H1 (cell line): ENCODE data around the gene ITPR1. TPM values are rescaled to one million over a fixed set of nuclear protein-coding genes. Genes with fewer than 3 reads are reported as not detected.

Experiments
- CTCF ChIA-PET: fragments of 300-600 bp; sonication (Branson Sonifier 250); formaldehyde crosslinking; loops from one replicate; lab custom pipeline; 2021; ENCODE audit not compliant: partially characterized antibody; lab: Charles Lee
- POLR2A ChIA-PET: fragments of 300-600 bp; sonication (Branson Sonifier 250); formaldehyde crosslinking; loops from one replicate; lab custom pipeline; 2021; ENCODE audit warnings: inconsistent platforms; ENCODE audit not compliant: partially characterized antibody; lab: Charles Lee
- DNase-seq, 2 experiments: peaks; one replicate each; pipeline versions ENCODE4 v3.0.0 to v3.0.0-alpha.2; 2010 to 2022; ENCODE audit warnings: low spot score in 2 of 2, low read depth in 1 of 2, mixed read lengths in 1 of 2
- FAIRE-seq: peaks from 2 replicates; lab custom pipeline; 2011; peaks lifted over from hg19 to GRCh38; lab: Jason Lieb, UNC
- H2AFZ ChIP-seq: 2 replicates; pipeline ENCODE4 v1.8.1; 2012; ENCODE audit warnings: low read length, inconsistent platforms
- H2AK5ac ChIP-seq: 2 replicates; pipeline ENCODE4 v1.6.1; 2013; ENCODE audit warnings: low read depth, low read length
- H2BK120ac ChIP-seq: replicated peaks from 2 replicates; pipeline ENCODE3; 2013; ENCODE audit warnings: low read depth, low read length, inconsistent platforms
- H2BK12ac ChIP-seq: 2 replicates; pipeline ENCODE4 v1.6.1; 2013; ENCODE audit warnings: low read depth, low read length
- H2BK15ac ChIP-seq: 2 replicates; pipeline ENCODE4 v1.6.1; 2013; ENCODE audit warnings: low read length
- H2BK20ac ChIP-seq: 2 replicates; pipeline ENCODE4 v1.6.1; 2013; ENCODE audit warnings: low read length
- H2BK5ac ChIP-seq: 2 replicates; pipeline ENCODE4 v1.6.1; 2013; ENCODE audit warnings: low read depth, low read length
- H3K14ac ChIP-seq: 2 replicates; pipeline ENCODE4 v1.6.1; 2013; ENCODE audit warnings: inconsistent platforms; ENCODE audit not compliant: insufficient read length
- H3K18ac ChIP-seq: 2 replicates; pipeline ENCODE4 v1.6.1; 2013; ENCODE audit warnings: low read length; ENCODE audit errors: extremely low read depth
- H3K23ac ChIP-seq: 2 replicates; pipeline ENCODE4 v1.6.1; 2013; ENCODE audit warnings: inconsistent platforms; ENCODE audit not compliant: insufficient read length
- H3K23me2 ChIP-seq: 2 replicates; pipeline ENCODE4 v1.6.1; 2013; ENCODE audit warnings: low read depth, low read length
- H3K27ac ChIP-seq: 2 replicates; pipeline ENCODE4 v1.6.1; 2011; ENCODE audit warnings: low read depth, low read length, inconsistent platforms
- H3K27me3 ChIP-seq, 4 experiments: replicated peaks in 1 of 4; 1 replicate in 1 of 4; 2 replicates in 3 of 4; pipeline versions ENCODE4 v1.6.1 to v1.8.1; 2011 to 2013; ENCODE audit warnings: low read length in 3 of 4, mild to moderate bottlenecking in 3 of 4, inconsistent platforms in 2 of 4, mixed read lengths in 2 of 4, moderate library complexity in 1 of 4; ENCODE audit not compliant: control insufficient read depth in 3 of 4, insufficient read depth in 3 of 4; ENCODE audit errors: extremely low read depth in 1 of 4
- H3K36me3 ChIP-seq, 4 experiments: 2 replicates each; pipeline versions ENCODE4 v1.6.1 to v1.8.1; 2011 to 2013; ENCODE audit warnings: mild to moderate bottlenecking in 4 of 4, low read length in 3 of 4, moderate library complexity in 2 of 4, control low read depth in 1 of 4, inconsistent platforms in 1 of 4; ENCODE audit not compliant: insufficient read depth in 4 of 4, control insufficient read depth in 2 of 4
- H3K4ac ChIP-seq: replicated peaks from 2 replicates; pipeline ENCODE3; 2013; ENCODE audit warnings: low read length, low read depth, mixed read lengths, inconsistent platforms; ENCODE audit not compliant: insufficient read length
- H3K4me1 ChIP-seq, 4 experiments: replicated peaks in 1 of 4; 1 replicate in 1 of 4; 2 replicates in 3 of 4; pipeline versions ENCODE4 v1.6.1 to v1.8.1; 2011 to 2013; ENCODE audit warnings: low read length in 3 of 4, inconsistent platforms in 2 of 4, mixed read lengths in 1 of 4; ENCODE audit not compliant: insufficient read depth in 4 of 4, control insufficient read depth in 3 of 4
- H3K4me2 ChIP-seq, 2 experiments: 2 replicates each; pipeline versions ENCODE4 v1.6.1 to v1.8.1; 2011 to 2013; ENCODE audit warnings: low read depth in 2 of 2, low read length in 2 of 2, control low read depth in 1 of 2, inconsistent platforms in 1 of 2, mild to moderate bottlenecking in 1 of 2; ENCODE audit not compliant: insufficient read depth in 1 of 2
- H3K4me3 ChIP-seq, 4 experiments: fragments of 200-600, 300-600 bp in 1 of 4; sonication (generic), shearing (Covaris generic), sonication (Bioruptor Twin) in 1 of 4; 2 replicates each; pipeline versions ENCODE4 v1.5.1 to v1.8.1; 2011 to 2016; ENCODE audit warnings: low read length in 4 of 4, low read depth in 3 of 4, control low read depth in 2 of 4, inconsistent platforms in 2 of 4, mild to moderate bottlenecking in 2 of 4, mixed read lengths in 1 of 4, moderate library complexity in 1 of 4; ENCODE audit not compliant: insufficient read depth in 2 of 4; ENCODE audit errors: extremely low read depth in 1 of 4
- H3K56ac ChIP-seq: replicated peaks from 2 replicates; pipeline ENCODE3; 2013; ENCODE audit warnings: low read depth, mild to moderate bottlenecking, mixed read lengths, low read length, inconsistent platforms; ENCODE audit not compliant: insufficient read length
- H3K79me1 ChIP-seq: 2 replicates; pipeline ENCODE4 v1.6.1; 2013; ENCODE audit warnings: low read depth, low read length, control low read depth
- H3K79me2 ChIP-seq, 2 experiments: 2 replicates each; pipeline versions ENCODE4 v1.6.1 to v1.8.1; 2012 to 2013; ENCODE audit warnings: low read length in 2 of 2, mild to moderate bottlenecking in 2 of 2, inconsistent platforms in 1 of 2; ENCODE audit not compliant: insufficient read depth in 2 of 2, control insufficient read depth in 1 of 2
- H3K9ac ChIP-seq, 4 experiments: replicated peaks in 1 of 4; 1 replicate in 1 of 4; 2 replicates in 3 of 4; pipeline versions ENCODE4 v1.6.1 to v1.8.1; 2011 to 2013; ENCODE audit warnings: low read depth in 3 of 4, low read length in 3 of 4, control low read depth in 2 of 4, mild to moderate bottlenecking in 2 of 4, moderate library complexity in 2 of 4, inconsistent platforms in 1 of 4; ENCODE audit errors: extremely low read depth in 1 of 4
- H3K9me3 ChIP-seq, 2 experiments: 2 replicates each; pipeline versions ENCODE4 v1.6.1 to v1.8.1; 2012 to 2013; ENCODE audit warnings: mild to moderate bottlenecking in 2 of 2, moderate library complexity in 2 of 2, control low read depth in 1 of 2, inconsistent platforms in 1 of 2, low read depth in 1 of 2, low read length in 1 of 2, mixed read lengths in 1 of 2; ENCODE audit not compliant: insufficient read depth in 2 of 2
- H4K20me1 ChIP-seq, 2 experiments: replicated peaks in 1 of 2; 2 replicates each; pipeline versions ENCODE3 to v1.8.1; 2011 to 2013; ENCODE audit warnings: inconsistent platforms in 2 of 2, low read length in 2 of 2, mild to moderate bottlenecking in 1 of 2; ENCODE audit not compliant: insufficient read depth in 2 of 2, control insufficient read depth in 1 of 2
- H4K5ac ChIP-seq: 2 replicates; pipeline ENCODE4 v1.6.1; 2013; ENCODE audit warnings: low read length, low read depth, mixed read lengths, inconsistent platforms; ENCODE audit not compliant: insufficient read length
- H4K8ac ChIP-seq: 2 replicates; pipeline ENCODE4 v1.8.0; 2013; ENCODE audit warnings: mild to moderate bottlenecking, moderate library complexity, low read length, inconsistent platforms; ENCODE audit not compliant: insufficient read depth; ENCODE audit errors: extremely low read depth
- H4K91ac ChIP-seq: replicated peaks from 2 replicates; pipeline ENCODE3; 2013; ENCODE audit warnings: low read length, mixed read lengths, inconsistent platforms; ENCODE audit not compliant: insufficient read length
- EZH2 ChIP-seq: fragments of 200-600 bp; sonication (generic); IDR thresholded peaks from 2 replicates; pipeline ENCODE4 v1.7.1; 2012; ENCODE audit warnings: low read depth, mild to moderate bottlenecking, moderate library complexity, low read length, inconsistent platforms; ENCODE audit not compliant: severe bottlenecking
- WGBS, 2 experiments: shearing (Covaris generic) in 1 of 2; methylation state at CpG; one replicate each; pipeline versions ENCODE4 v1.1.6 to v1.1.7; 2013 to 2015; ENCODE audit warnings: low lambda C conversion rate in 2 of 2, mixed read lengths in 2 of 2, inconsistent platforms in 1 of 2, low coverage in 1 of 2, missing lambda C conversion rate in 1 of 2; ENCODE audit not compliant: insufficient replicate concordance in 2 of 2, insufficient coverage in 1 of 2, insufficient read length in 1 of 2; ENCODE audit errors: extremely low coverage in 1 of 2, missing lambda C conversion rate in 1 of 2; 5-methylcytosine and 5-hydroxymethylcytosine counted together
- polyA plus RNA-seq, 7 experiments: library from polyadenylated mRNA; depleted of rRNA in 3 of 7; stranded (reverse) in 5 of 7; unstranded in 2 of 7; fragments of >200 nt in 5 of 7; fragments of 200-250 nt in 2 of 7; gene quantifications; 1 replicate in 5 of 7; 2 replicates in 1 of 7; 4 replicates in 1 of 7; pipeline versions ENCODE4 v1.2.1 to v1.2.3, GENCODE V29; 2011 to 2013; ENCODE audit warnings: missing spikeins in 2 of 7, mixed read lengths in 2 of 7
- total RNA-seq: library from RNA; stranded (reverse); fragmentation: NEBNext Ultra II Directional; extraction: Animal tissue kit (Norgen Biotek cat#: 25700); gene quantifications from 2 replicates; pipeline ENCODE4 v1.2.1, GENCODE V29; 2021

Gene ITPR1
- total and polyA plus RNA-seq, 2 of the 8 experiments (the other 6 are each of a cell fraction or from before 2014, with no cell fraction given): 2.5 to 16.3 TPM

DNA sequence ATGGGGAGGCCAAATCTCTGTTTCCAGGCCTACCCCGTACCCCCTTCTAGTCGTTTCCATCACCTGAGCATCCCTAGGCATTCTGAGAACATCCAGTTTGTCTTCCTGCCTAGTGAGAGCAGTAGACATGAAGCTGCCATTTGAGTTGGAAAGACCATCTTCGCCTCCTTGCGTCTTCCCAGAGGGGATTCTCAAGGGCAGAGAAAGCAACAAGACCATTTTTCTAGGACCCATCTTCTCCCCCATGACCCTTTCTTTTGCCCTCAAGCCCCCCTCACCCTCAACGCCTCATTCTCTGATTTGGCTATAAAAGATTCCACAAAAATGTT, 337.4 kb downstream of the ITPR1 start:
- Histone ChIP-seq H3K4me1 (no peaks in the 10 kb centered on the region), H3K14ac (no peak overlapping the region), H2BK20ac (no peak overlapping the region), H4K91ac (no peak overlapping the region), H2AFZ (no peak overlapping the region), H3K79me2 (no peaks in the 10 kb centered on the region), H3K9ac (no peak overlapping the region), H3K23ac (no peak overlapping the region), H3K27ac (no peak overlapping the region), H2BK5ac (no peak overlapping the region), H4K5ac (no peak overlapping the region), H3K36me3 (no peaks in the 10 kb centered on the region), H3K4me3 (no peak overlapping the region), H3K18ac (no peak overlapping the region), H3K4me2 (no peak overlapping the region), H3K9me3 (no peaks in the 10 kb centered on the region), H3K23me2 (no peaks in the 10 kb centered on the region), H2BK15ac (no peak overlapping the region), H3K4ac (no peak overlapping the region), H4K20me1 (peaks cover 0 to 2% of the 10 kb centered on the region in 2 experiments)
- ChIA-PET POLR2A (no interaction called here), CTCF (interaction anchor here (0.6 kb wide), 1 partner anchor 138 kb away, joined by 3 read pairs; no protein-coding TSS in a partner anchor)
- FAIRE-seq: no peak
- 92% methylated on average over 5 of the region's 5 CpGs; no CpG with 5 or more reads in 1 of the 2 experiments for WGBS, 2 experiments
- no peak for TF ChIP-seq EZH2
- TF ChIP-seq, all 59 proteins: peak for 0
- Histone ChIP-seq H4K8ac (no peak overlapping the region), H2BK120ac (no peak overlapping the region), H2AK5ac (no peak overlapping the region), H2BK12ac (no peak overlapping the region), H3K56ac (no peak overlapping the region), H3K79me1 (no peaks in the 10 kb centered on the region), H3K27me3 (no peaks in the 10 kb centered on the region)
- DNase-seq: no peak
